ENCODE data around the gene RTN4RL2. TPM values are rescaled to one million over a fixed set of nuclear protein-coding genes. Genes with fewer than 3 reads are reported as not detected.

Gene RTN4RL2
- total and polyA plus RNA-seq, 10 of the 15 experiments (the other 5 are each of a cell fraction or from before 2014, with no cell fraction given) = 0.14 to 1.1 (median 0.52) TPM; not detected in 4

- no peak for TF ChIP-seq ASH2L (IDR thresholded peaks at IDR 0.05; ENCODE audit: borderline replicate concordance, low read depth)
- TF ChIP-seq, protein P1, sequence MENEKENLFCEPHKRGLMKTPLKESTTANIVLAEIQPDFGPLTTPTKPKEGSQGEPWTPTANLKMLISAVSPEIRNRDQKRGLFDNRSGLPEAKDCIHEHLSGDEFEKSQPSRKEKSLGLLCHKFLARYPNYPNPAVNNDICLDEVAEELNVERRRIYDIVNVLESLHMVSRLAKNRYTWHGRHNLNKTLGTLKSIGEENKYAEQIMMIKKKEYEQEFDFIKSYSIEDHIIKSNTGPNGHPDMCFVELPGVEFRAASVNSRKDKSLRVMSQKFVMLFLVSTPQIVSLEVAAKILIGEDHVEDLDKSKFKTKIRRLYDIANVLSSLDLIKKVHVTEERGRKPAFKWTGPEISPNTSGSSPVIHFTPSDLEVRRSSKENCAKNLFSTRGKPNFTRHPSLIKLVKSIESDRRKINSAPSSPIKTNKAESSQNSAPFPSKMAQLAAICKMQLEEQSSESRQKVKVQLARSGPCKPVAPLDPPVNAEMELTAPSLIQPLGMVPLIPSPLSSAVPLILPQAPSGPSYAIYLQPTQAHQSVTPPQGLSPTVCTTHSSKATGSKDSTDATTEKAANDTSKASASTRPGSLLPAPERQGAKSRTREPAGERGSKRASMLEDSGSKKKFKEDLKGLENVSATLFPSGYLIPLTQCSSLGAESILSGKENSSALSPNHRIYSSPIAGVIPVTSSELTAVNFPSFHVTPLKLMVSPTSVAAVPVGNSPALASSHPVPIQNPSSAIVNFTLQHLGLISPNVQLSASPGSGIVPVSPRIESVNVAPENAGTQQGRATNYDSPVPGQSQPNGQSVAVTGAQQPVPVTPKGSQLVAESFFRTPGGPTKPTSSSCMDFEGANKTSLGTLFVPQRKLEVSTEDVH (IDR thresholded peaks at IDR 0.05; ENCODE audit: low read depth, partially characterized antibody) = no peak
- TF ChIP-seq JUND (IDR thresholded peaks at IDR 0.05; ENCODE audit: low read depth, low read length) = no peak
- no peak for TF ChIP-seq IRF3 (IDR thresholded peaks at IDR 0.05)
Measured at GRCh38 chr11:57491371-57492061, 31.2 kb downstream of the RTN4RL2 start (continued).

All from GM12878 (cell line).